ENCODE measurements around the gene CREB1.

DNA sequence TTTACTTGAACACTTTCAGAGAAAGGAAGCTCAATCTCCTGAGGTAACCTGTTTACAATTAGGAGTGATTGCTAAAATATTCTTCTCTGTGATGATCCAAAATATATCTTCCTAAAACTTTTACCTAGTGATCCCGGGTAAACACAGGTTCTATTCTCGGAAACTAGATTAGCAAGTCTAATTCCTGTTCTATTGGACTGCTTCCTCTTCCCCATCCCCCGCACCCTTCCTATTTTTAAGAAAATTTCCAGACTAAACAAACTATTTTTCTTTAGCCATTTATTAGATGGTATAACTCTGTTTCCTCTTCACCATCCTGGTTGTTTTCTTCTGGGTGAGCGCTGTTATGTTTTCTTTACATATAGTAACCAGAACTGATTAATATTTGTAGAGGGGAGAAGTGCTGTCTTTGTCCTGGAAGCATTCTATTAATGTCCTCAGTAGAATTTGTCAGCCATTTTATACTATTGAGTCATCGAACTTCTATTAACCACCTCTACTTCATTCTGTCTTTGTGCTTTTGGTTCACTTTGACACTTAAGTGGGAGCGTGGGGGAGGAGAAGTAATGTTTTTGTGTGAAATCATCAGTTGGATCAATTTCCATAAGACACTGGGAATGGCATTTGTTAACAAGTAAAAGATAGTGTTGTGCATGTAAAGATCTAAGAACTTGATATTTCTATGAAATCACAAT lies 31.8 kb downstream of the CREB1 start:
- no peak for TF ChIP-seq POLR2AphosphoS5 (IDR thresholded peaks at IDR 0.05; ENCODE audit: low read depth)
- TF ChIP-seq, protein P1, sequence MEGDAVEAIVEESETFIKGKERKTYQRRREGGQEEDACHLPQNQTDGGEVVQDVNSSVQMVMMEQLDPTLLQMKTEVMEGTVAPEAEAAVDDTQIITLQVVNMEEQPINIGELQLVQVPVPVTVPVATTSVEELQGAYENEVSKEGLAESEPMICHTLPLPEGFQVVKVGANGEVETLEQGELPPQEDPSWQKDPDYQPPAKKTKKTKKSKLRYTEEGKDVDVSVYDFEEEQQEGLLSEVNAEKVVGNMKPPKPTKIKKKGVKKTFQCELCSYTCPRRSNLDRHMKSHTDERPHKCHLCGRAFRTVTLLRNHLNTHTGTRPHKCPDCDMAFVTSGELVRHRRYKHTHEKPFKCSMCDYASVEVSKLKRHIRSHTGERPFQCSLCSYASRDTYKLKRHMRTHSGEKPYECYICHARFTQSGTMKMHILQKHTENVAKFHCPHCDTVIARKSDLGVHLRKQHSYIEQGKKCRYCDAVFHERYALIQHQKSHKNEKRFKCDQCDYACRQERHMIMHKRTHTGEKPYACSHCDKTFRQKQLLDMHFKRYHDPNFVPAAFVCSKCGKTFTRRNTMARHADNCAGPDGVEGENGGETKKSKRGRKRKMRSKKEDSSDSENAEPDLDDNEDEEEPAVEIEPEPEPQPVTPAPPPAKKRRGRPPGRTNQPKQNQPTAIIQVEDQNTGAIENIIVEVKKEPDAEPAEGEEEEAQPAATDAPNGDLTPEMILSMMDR (IDR thresholded peaks at IDR 0.05; ENCODE audit: insufficient read depth, low read length) = no peak
- no peak for TF ChIP-seq GABPA (IDR thresholded peaks at IDR 0.05; ENCODE audit: low read depth)
